Activated T-helper 9 cell treated with anti-CD3 and anti-CD28 coated beads, Interleukin-2, amount 50 U/mL, for 16 hours (primary cell): Measurements from ENCODE around the gene CYP27A1.

Source experiments
- DNase-seq: peaks from one replicate; pipeline ENCODE4 v3.0.0-alpha.2; 2020; ENCODE audit warnings: low read depth

Gene CYP27A1

DNA sequence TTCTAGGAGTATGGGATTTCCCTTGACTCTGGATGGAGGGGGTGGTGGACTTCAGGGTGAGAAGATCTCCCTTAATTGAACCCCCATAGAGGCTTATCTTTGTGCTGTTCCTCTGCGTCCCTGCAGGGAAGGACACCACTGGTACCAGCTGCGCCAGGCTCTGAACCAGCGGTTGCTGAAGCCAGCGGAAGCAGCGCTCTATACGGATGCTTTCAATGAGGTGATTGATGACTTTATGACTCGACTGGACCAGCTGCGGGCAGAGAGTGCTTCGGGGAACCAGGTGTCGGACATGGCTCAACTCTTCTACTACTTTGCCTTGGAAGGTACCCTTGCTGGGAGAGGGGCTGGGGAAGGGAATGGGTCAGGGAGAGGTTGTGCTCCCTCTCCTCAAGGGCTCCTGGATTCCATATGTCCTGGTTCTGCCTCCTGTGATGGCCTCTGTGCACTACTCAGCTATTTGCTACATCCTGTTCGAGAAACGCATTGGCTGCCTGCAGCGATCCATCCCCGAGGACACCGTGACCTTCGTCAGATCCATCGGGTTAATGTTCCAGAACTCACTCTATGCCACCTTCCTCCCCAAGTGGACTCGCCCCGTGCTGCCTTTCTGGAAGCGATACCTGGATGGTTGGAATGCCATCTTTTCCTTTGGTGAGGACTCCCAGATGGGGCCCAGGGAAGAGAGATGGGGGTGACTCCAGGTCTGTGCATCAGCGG, 30.3 kb downstream of the CYP27A1 start:
- DNase-seq: no peak

DNA sequence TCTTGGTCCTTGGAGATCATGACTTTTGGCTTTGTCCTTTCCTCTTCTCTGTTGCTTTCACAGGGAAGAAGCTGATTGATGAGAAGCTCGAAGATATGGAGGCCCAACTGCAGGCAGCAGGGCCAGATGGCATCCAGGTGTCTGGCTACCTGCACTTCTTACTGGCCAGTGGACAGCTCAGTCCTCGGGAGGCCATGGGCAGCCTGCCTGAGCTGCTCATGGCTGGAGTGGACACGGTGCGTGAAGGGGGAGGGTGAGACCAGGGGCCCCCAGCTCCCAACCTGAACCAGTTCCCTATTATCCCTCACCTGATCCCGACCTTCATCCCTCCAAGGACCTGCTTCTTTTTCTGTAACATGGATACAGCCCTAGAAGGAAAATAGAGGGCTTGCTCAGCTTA, 30.9 kb downstream of the CYP27A1 start:
- DNase-seq: no peak

DNA sequence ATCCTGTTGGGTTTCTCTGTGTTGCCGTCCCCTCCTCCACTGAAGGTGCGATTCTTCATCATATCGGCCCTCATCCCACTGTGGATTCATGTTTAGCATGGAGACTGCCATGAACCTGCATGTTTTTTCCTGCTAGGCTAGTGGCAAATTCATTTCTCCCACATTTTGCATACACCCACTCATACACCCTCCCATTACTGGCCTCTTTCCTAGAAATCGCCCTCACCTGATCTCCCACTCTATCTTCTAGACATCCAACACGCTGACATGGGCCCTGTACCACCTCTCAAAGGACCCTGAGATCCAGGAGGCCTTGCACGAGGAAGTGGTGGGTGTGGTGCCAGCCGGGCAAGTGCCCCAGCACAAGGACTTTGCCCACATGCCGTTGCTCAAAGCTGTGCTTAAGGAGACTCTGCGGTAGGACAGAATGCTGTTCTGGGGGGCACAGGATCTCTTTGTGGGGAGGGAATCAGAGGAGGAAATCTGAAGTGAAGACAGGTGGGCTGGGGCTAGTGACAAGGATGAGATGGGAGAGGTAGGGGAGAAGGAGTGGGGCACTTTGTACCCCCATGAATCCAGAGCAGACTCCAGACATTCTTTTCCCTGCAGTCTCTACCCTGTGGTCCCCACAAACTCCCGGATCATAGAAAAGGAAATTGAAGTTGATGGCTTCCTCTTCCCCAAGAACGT, 32.0 kb downstream of the CYP27A1 start:
- DNase-seq: no peak

DNA sequence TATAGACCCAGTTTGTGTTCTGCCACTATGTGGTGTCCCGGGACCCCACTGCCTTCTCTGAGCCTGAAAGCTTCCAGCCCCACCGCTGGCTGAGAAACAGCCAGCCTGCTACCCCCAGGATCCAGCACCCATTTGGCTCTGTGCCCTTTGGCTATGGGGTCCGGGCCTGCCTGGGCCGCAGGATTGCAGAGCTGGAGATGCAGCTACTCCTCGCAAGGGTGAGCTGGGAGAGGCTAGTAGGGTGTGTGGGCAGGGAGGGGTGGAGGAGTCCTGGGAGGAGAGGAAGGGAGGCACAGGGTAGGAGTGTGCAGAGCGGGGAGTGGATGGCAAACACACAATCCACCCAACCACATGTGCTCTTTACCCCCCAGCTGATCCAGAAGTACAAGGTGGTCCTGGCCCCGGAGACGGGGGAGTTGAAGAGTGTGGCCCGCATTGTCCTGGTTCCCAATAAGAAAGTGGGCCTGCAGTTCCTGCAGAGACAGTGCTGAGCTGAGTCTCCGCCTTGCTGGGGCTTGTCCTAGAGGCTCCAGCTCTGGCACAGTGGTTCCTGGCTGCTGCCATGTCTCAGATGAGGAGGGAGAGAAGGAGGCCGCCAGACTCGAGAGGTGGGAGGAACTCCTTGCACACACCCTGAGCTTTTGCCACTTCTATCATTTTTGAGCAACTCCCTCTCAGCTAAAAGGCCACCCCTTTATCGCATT, 32.7 kb downstream of the CYP27A1 start:
- no peak for DNase-seq

DNA sequence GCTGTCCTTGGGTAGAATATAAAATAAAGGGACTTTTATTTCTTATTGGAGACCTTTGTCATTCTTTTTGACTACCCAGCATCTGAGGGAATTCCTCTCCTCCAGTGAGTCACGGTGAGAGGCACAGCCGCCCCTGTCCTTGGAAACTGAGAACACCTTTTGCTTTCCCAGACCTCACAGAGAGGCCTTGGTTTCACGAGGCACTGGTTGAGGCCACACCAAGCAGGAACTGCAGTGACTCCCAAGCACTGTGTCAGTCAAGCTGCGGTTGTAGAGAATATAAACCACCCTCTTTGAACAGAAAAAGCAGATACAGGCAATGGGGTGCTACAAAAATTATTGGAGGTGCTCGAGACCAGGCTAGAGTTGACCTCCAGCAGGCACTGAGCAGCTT, 33.3 kb downstream of the CYP27A1 start:
- no peak for DNase-seq

DNA sequence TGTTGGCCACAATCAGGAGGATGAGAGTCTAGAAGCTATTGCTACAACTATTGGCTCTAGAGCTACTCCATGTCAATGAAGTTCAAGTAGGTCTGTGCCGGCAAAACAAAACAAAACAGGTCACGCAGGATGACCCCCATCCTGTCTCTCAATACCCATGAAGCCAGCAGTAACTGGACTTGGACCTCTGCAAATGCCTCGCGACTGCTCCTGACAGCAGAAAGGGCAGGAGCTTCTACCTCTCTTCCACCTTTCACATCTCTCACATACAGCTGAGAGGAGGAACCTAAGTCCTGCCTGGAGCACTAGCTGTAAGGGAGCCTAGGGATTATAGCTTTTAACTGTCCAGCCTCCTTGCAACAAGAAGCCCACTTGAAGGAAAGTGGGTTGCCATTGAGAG, 33.7 kb downstream of the CYP27A1 start:
- no peak for DNase-seq

DNA sequence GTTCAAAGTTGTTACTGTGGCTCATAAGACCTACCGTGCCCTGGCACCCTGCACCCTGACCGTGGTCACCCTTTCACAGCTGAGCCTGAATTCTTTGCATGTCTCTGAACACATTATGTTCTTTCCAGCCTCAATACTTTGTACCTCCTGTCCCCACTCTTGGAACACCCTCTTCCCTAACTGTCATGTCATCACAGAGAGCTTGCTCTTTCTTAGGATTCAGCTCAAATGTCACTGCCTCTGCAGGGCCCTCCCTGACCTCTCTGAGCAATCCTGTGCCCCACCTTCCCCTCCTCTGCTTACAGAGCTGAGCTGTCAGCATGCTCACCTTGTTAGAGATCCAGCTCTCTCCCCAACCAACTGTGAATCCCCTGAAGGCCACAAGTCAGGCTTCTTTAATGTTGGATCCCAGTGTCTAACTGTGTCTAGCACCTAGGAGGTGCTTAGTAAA, 34.6 kb downstream of the CYP27A1 start:
- no peak for DNase-seq

DNA sequence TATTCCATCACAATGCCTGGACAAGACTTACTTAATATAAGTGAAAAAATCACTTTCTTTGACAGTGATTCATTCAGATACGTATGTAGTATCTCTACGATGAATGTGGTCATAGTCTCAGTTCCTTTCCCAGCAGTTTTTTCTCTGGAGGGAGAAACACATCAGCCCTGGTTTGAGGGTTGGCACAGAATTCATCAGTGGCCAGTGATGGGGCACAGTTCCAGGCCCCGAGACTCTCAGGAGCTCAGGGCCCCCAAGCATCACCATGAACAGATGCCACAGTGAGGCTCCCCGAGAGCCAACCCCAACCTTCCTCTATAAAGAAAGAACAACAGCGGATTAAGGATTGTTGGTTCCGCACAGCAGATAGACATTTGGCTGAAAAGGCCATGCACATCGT, 37.1 kb downstream of the CYP27A1 start:
- no peak for DNase-seq

DNA sequence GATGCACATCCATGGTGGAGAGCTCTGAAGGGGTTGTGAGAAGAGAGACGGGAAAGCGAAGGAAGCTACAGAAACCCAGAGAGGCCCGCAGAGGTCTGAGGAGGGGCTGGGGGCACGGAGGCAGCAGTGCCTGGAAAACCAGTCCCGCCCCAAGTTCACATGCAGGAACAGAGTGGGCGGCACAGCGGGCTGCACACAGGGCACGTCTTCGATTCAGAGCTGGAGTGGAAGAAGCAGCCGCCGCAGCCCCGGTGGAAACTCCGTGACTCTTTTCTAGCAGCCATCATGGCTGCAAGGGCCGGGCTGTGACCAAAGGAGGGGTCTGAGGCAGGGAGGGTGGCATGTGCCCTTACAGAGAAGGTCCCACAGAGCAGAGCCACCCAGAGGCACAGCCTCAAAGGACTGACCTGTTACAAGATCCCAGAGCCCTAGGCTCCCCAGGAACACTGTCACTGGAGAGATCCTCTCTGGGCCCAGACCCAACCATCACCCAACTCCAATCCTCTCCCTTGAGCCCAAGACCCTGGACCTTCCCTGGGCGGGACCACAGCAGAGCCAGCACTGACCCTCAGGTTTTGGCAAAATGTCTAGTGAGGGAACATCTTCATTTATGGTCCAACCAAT, 38.9 kb downstream of the CYP27A1 start:
- no peak for DNase-seq

DNA sequence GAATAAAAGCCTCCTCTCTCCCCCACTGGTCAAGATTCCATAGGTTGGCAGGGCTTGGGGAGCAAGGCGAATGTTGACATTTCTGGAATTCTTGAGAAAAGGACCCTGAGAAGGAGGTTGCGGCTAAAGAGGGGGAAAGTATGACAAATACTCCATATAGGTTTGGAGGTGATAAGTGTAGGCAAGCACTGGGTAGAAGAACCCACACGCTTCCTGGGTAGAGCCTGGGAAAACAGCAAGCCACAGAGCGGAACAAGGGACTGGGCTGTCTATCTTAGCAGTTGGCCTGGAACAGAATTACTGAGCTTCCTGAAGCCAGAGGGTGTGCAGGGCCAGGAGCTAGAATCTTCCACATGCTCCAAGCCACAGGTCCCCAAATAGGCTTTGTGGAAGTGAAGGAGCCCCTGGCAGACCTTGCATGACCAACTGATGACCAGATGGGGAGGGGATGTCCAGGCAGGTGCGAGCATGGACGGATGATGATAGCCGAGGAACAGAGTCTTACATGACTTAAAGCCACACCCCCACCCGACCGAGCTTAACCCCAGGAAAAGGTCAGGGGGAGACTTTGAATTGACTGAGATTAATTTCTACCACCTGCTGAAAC, 39.8 kb downstream of the CYP27A1 start:
- no peak for DNase-seq

DNA sequence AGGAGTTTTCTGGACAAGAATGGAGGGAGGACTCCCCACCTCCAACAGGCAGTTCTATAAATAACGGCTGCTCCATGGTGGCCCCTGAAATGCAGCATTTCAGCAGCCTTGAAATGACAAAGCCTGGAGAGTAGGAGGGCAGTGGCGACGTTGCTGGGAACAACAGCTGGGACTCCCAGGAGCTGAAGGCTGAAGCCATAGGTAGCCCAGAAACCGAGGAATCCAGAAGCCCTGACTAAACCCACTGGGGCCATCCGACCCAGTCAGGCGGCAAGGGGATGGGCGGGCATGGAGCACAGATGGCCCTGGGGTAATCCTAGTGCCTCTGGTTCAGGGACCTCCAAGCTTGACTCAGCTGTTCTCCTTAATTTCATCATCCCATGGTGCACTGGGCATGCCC, 40.7 kb downstream of the CYP27A1 start:
- no peak for DNase-seq

DNA sequence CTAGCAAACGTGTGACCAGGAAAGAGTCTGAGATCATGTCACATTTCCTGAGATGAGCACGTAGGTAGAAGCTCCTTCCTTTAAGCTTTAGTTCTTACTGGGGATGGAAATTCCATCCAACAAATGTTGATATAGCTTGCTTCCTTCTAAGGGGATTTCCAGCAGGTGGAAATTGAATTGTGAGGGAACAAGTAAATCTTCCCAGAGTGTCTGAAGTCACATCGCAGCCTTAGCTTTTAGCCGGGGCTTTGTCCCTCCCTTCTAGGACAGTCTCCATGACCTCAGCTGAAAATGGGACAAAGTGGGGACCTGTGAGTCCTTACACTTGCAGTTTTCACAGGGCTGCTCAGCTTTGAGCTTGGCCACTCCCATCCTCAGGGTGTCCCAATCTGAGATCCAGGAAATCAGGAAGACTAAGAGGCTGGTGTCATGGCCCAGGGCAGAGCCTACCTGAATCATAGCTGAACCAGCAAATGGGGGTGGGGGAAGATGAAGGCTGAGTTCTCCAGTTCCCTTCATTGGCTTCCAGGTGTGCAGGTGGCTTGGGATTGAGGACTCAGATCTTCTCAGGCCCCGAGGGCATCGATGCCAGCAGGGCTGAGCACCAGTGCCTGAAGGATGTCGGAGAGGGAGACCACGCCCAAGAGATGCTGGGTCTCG, 41.4 kb downstream of the CYP27A1 start:
- DNase-seq: no peak

DNA sequence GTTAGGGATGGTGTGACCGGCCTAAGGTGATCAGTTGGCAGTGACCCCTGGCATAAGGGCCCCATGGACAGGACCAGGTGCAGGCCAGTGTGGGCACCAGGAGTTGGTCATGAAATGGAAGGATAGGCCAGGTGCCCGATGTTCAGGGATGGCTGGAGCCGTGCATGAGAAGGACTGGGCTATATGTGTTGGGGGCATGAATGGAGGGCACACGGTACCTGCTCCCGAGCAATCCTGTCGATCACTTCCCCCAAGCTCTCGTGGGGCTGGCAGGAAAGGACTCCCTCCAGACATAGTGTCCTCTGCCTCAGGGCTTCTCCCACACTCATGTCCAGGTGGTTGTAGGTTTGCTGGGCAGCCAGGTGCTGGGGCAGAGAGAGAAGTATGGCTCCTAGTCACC, 42.1 kb downstream of the CYP27A1 start:
- DNase-seq: no peak

DNA sequence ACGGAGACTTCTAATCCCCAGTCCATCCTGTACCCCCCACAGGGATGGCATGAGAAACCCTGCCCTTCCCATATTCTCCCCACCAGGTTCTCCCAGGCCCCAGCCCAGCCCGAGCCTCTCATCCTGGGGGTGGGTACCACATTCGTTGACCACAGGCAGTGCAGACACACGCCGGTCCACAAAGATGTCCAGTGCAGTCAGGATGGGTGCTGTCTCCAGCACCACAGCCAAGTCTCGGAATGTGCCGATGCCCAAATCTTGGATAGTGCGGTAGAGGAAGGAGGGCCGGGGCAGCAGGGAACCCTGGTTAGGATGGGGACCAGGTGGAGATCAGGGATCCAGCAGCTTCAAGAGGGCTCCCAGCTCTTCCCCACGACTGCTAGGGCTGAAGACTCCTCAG, 44.8 kb downstream of the CYP27A1 start:
- DNase-seq: no peak

DNA sequence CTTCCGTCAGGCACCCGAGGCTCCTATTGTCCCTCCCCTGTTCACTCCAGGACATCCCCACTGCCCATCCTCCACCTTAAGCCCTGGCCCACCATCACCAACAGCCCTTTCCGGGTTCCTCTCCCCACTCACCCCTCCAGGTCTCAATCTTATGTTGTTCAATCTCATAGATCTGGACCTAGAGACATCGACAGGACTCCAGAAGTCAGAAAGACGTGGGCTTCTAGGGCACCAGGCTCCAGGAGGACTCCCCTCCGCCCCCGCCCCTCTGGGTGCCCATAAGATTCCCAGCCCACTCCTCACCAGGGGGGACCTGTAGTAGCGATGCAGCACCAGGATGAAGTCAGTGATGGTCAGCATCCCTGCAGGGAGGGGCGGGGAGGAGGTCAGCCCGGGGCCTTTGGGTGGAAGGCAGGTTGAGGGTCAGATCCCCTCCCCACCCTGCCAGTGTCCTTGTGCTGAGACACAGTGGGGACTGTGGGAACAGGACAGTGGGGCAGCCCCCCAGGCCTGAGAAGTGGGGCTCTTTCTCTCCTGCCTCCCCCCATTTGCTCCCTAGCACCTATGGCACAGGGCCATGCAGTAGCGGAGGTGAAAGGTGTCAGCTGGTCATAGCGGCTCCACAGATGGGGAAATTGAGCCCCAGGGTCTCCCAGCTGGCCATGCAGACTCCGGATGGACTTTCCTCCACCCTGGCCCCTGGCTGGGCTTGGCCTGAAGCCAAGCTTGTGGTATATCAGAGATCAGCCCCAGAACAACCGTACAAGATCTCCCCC, 45.9 kb downstream of the CYP27A1 start:
- DNase-seq: no peak

DNA sequence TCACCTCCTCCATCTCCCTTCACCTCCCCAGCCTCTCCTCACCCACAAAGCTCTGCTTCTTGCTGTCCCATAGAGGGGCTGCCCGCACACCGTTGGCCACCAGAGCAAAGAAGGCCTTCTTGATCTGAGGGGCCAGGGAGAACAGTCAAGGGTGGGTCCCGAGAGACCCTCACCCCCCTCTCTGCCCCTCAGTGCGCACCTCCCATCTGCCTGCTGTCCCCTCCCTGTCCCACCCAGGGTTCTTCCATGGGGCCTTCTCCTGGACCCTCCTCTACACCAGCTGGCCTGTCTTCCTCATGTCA, 46.5 kb downstream of the CYP27A1 start:
- no peak for DNase-seq

DNA sequence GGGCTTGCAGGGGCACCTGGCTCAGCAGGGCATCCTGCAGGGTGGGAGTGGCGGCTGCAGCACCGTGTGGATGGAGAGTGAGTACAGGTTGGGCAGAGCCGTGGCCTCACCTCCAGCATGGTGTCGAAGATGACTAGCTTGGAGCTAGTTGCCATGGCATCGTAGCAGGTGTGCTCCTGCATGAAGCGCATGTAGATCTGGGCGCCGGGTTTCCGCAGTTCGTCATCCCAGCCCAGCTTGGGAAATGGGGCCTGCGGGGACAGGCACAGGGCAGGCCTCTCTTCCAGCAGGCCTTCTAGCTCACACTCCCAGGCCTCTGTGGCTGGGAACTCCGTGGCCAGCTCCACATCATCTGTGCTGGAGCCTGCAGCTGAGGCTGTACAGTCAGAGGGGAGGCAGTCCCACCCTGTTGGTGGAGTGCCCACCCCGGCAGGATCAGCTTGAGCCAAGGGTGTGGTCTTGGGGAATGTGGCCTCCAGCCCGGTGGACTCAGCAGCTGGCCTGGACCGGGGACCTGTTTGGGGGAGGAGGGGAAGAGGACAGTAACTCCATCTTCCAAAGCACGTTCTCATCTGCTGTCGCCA, 48.0 kb downstream of the CYP27A1 start:
- no peak for DNase-seq

DNA sequence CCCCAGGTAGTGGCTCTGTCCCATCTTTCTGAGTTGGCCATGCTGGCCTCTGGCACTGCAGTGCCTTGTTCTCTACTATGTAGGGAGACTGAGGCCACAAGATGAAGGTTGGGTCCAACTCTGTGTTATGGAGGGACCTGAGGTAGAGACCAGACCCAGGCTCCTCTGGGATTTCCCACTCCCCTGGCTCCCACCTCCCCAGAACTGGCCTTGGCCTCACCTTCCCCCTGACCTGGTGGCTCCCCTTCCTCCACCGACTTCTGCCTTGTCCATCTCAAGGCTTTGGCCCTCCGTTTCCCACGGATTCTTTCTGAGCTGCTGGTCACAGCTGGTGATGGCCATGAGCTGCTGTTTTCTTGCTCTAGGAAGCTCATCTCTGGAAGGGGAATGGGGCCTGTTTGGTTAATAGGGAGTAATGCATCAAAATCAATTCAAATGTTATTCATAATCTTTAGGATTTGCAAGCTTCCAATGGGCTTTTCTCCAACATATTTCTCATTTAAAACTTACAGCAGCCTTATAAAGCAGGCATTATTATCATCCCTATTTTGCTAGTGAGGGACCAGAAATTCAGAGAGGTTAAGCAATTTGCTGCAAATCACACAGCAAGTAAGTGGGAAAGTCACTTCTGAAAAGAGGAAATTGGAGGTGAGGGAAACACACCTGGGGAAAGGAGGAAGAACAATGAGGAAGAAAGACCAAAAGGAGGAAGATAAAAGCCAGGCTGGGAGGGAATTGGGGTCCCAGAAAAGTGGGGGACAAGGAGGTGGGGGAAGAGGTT, 48.8 kb downstream of the CYP27A1 start:
- DNase-seq: no peak

DNA sequence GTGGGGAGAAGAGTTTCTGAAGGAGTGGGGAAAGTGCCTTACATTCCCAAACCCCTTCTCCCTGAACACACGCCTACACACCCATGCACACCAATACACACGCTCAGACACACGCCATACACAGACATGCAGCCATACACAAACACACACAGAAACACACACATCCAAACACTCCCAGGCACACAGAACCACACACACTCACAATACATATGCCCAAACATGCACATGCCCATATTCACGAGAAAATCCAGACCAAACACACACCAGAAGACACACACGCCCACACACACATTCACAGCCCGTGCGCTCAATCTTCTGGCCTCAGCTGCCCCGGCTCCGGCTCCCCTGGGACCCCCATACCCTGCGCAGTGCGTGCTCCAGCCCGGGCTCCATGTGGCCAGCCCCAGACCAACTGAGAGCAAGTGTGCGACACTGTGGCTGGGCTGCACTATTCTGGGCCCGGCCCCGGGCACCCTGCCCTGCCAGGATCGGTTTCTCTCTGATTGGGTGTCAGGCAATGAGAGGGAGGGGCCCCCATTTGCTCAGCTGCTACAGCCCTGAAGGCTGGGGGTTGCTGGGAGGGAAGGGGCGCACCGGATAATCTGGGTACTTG, 49.5 kb downstream of the CYP27A1 start, which contains the start of gene PRKAG3:
Gene PRKAG3 (minus strand): TSS at position 426 of the 613 bp plus-strand sequence.
- no peak for DNase-seq
